HCT116 (cell line): ENCODE measurements around the gene EPSTI1. TPM values are rescaled to one million over a fixed set of nuclear protein-coding genes. Genes with fewer than 3 reads are reported as not detected.

Source experiments
- ATAC-seq: fragments of 200-7000 bp; cut with Tn5 transposase; 2 replicates; pipeline ENCODE4 v1.9.1; 2020; ENCODE audit warnings: mild to moderate bottlenecking, moderate library complexity
- BruUV-seq: library from RNA; stranded (reverse); fragments of 400-500 nt; replicated peaks from 2 replicates; lab custom pipeline; 2021; lab: Mats Ljungman, UMichigan
- CTCF ChIA-PET: fragments of 300-600 bp; sonication (Branson Sonifier 250); formaldehyde crosslinking; loops from one replicate; lab custom pipeline; 2021; ENCODE audit warnings: antibody characterized with exemption; lab: Charles Lee
- POLR2A ChIA-PET: fragments of 300-600, 350-600 bp; sonication (Branson Sonifier 250); formaldehyde crosslinking; loops from one replicate; lab custom pipeline; 2021; ENCODE audit warnings: antibody characterized with exemption; lab: Charles Lee
- RAD21 ChIA-PET, 2 experiments: fragments of 300-600 bp; sonication (Branson Sonifier 250); formaldehyde crosslinking; loops; one replicate each; lab custom pipeline; 2023; ENCODE audit warnings: low total read pairs in 2 of 2; ENCODE audit not compliant: uncharacterized antibody in 2 of 2, unreplicated experiment in 2 of 2, low non-redundant PET in 1 of 2; lab: Charles Lee
- DNase-seq: peaks from one replicate; pipeline ENCODE4 v3.0.0-alpha.2; 2010; ENCODE audit warnings: low read depth, low spot score
- H2AFZ ChIP-seq: fragments of 200-600 bp; shearing (Covaris generic), sonication (generic); 2 replicates; pipeline ENCODE4 v1.6.1; 2017; ENCODE audit warnings: low read depth, mixed run types, mixed read lengths, antibody characterized with exemption, low read length; ENCODE audit not compliant: poor library complexity, severe bottlenecking
- H3K27ac ChIP-seq: 2 replicates; pipeline ENCODE4 v1.5.1; 2012; ENCODE audit warnings: low read depth, low read length
- H3K27me3 ChIP-seq: fragments of 200-600 bp; sonication (generic); 2 replicates; pipeline ENCODE4 v1.6.1; 2016; ENCODE audit warnings: mixed run types, low read length, mixed read lengths; ENCODE audit not compliant: insufficient read depth
- H3K36me3 ChIP-seq, 2 experiments: fragments of 200-500 bp in 1 of 2; fragments of 200-600 bp in 1 of 2; sonication (Bioruptor generic) in 1 of 2; sonication (generic) in 1 of 2; 2 replicates each; pipeline versions ENCODE4 v1.5.1 to v1.6.1; 2014 to 2016; ENCODE audit warnings: low read length in 2 of 2, inconsistent platforms in 1 of 2, mixed read lengths in 1 of 2, mixed run types in 1 of 2; ENCODE audit not compliant: insufficient read depth in 2 of 2, control insufficient read depth in 1 of 2
- H3K4me1 ChIP-seq, 2 experiments: fragments of 200-600 bp in 1 of 2; sonication (generic) in 1 of 2; 2 replicates each; pipeline versions ENCODE4 v1.5.1 to v1.6.1; 2012 to 2017; ENCODE audit warnings: low read length in 2 of 2, inconsistent platforms in 1 of 2, mild to moderate bottlenecking in 1 of 2, mixed read lengths in 1 of 2, mixed run types in 1 of 2, moderate library complexity in 1 of 2; ENCODE audit not compliant: insufficient read depth in 2 of 2, control insufficient read depth in 1 of 2
- H3K4me2 ChIP-seq: fragments of 200-600 bp; sonication (generic); 2 replicates; pipeline ENCODE4 v1.6.1; 2017; ENCODE audit warnings: mixed run types, low read length, mixed read lengths
- H3K4me3 ChIP-seq, 2 experiments: fragments of 200-600 bp in 1 of 2; sonication (generic) in 1 of 2; replicated peaks in 1 of 2; 2 replicates each; pipeline ENCODE4 v1.5.1; 2011 to 2016; ENCODE audit warnings: low read length in 2 of 2, control low read depth in 1 of 2, low read depth in 1 of 2, mild to moderate bottlenecking in 1 of 2, mixed read lengths in 1 of 2, mixed run types in 1 of 2
- H3K79me2 ChIP-seq: fragments of 200-600 bp; sonication (generic); 2 replicates; pipeline ENCODE4 v1.6.1; 2017; ENCODE audit warnings: mild to moderate bottlenecking, mixed run types, low read length, moderate library complexity, mixed read lengths; ENCODE audit not compliant: insufficient read depth
- H3K9ac ChIP-seq: fragments of 200-600 bp; sonication (generic); 2 replicates; pipeline ENCODE4 v1.6.1; 2016; ENCODE audit warnings: low read length, mixed read lengths
- H3K9me2 ChIP-seq: fragments of 200-600 bp; sonication (generic), shearing (Covaris generic); 2 replicates; pipeline ENCODE4 v1.6.1; 2017; ENCODE audit warnings: mixed run types, mild to moderate bottlenecking, moderate library complexity; ENCODE audit not compliant: insufficient read depth
- H3K9me3 ChIP-seq, 2 experiments: fragments of 200-500 bp in 1 of 2; fragments of 200-600 bp in 1 of 2; sonication (Bioruptor generic) in 1 of 2; sonication (generic) in 1 of 2; 2 replicates each; pipeline ENCODE4 v1.6.1; 2014 to 2017; ENCODE audit warnings: low read length in 2 of 2, mixed read lengths in 2 of 2, inconsistent platforms in 1 of 2, low read depth in 1 of 2, mild to moderate bottlenecking in 1 of 2, mixed run types in 1 of 2, moderate library complexity in 1 of 2; ENCODE audit not compliant: control insufficient read depth in 1 of 2, insufficient read depth in 1 of 2
- H4K20me1 ChIP-seq: fragments of 200-600 bp; sonication (generic), shearing (Covaris generic); 2 replicates; pipeline ENCODE4 v1.6.1; 2017; ENCODE audit warnings: mixed run types, mild to moderate bottlenecking, moderate library complexity; ENCODE audit not compliant: insufficient read depth
- ATF3 ChIP-seq: IDR thresholded peaks from 2 replicates; pipeline ENCODE4 v1.6.1; 2012
- CBX3 ChIP-seq: IDR thresholded peaks from 2 replicates; pipeline ENCODE4 v1.6.1; 2012; ENCODE audit warnings: low read depth
- EZH2phosphoT487 ChIP-seq: fragments of 200-600 bp; IDR thresholded peaks from 2 replicates; pipeline ENCODE4 v1.6.1; 2018; ENCODE audit warnings: antibody characterized with exemption, borderline replicate concordance
- FOSL1 ChIP-seq: IDR thresholded peaks from 2 replicates; pipeline ENCODE4 v1.6.1; 2012; ENCODE audit warnings: low read depth
- POLR2A ChIP-seq: IDR thresholded peaks from 2 replicates; pipeline ENCODE4 v1.7.0; 2011; ENCODE audit warnings: borderline replicate concordance; ENCODE audit not compliant: insufficient read depth, insufficient read length; ENCODE audit errors: extremely low read depth
- POLR2AphosphoS5 ChIP-seq: IDR thresholded peaks from 2 replicates; pipeline ENCODE4 v1.6.1; 2011; ENCODE audit warnings: mild to moderate bottlenecking, low read depth, low read length, moderate library complexity
- SIN3A ChIP-seq: IDR thresholded peaks from 2 replicates; pipeline ENCODE4 v1.6.1; 2012; ENCODE audit warnings: low read depth
- ZBTB33 ChIP-seq: IDR thresholded peaks from 2 replicates; pipeline ENCODE4 v1.6.1; 2011; ENCODE audit warnings: mild to moderate bottlenecking, low read length, moderate library complexity; ENCODE audit not compliant: insufficient replicate concordance; ENCODE audit errors: extremely low read depth
- ZNF274 ChIP-seq: fragments of 200-500 bp; sonication (Bioruptor generic); IDR thresholded peaks from 2 replicates; pipeline ENCODE4 v1.6.1; 2014; ENCODE audit warnings: mild to moderate bottlenecking, low read depth, low read length, inconsistent platforms
- intact Hi-C: fragments of 100-400 bp; cut with micrococcal nuclease; formaldehyde crosslinking; loops from 2 replicates; pipeline ENCODE4 v1.10.0; 2022
- total RNA-seq: library from RNA; stranded (reverse); gene quantifications from one replicate; pipeline ENCODE4 v1.2.1, GENCODE V29; 2021; ENCODE audit not compliant: unreplicated experiment
- TF ChIP-seq, protein P1 (sequence below): IDR thresholded peaks from 2 replicates; pipeline ENCODE4 v1.6.1; 2012; ENCODE audit warnings: low read depth

Gene EPSTI1
- total RNA-seq, 1 experiment from 2014 or later, result 0.69 TPM

DNA sequence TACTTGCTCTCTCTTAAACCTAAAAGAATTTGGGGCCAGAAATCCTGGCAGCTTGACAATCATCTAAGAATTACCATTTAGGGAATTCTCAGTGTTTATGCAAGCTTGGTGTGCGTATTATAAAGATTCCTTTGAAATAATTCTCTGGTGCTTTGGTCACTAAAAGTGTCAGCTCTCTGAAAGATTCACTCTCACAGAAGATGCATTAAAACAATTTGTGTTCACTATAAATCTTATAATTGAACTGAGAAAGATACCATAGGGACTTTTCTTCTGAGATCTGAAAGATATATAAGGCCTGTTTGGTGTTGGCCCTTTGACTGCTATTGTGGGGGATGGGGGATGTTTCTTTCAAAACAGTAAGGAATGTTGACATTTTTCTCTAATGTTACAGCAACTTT is 27.3 kb downstream of the EPSTI1 start:
- peaks cover 4 to 9% of the 10 kb centered on the region in 2 experiments; a peak in 3 of 4 replicates for H3K4me1 ChIP-seq
- H3K27me3 ChIP-seq, result no peaks in the 10 kb centered on the region; the same call in 1 of the 2 replicates
- no peaks in the 10 kb centered on the region for H3K9me2 ChIP-seq
- POLR2A ChIA-PET, result no interaction called here
- H3K27ac ChIP-seq, result no peak overlapping the region
- no peak overlapping the region for H2AFZ ChIP-seq
- TF ChIP-seq EZH2phosphoT487 (no peak), POLR2AphosphoS5 (no peak), SIN3A (no peak), FOSL1 (no peak), ZBTB33 (no peak), CBX3 (no peak), ZNF274 (no peak), POLR2A (no peak), ATF3 (no peak)
- TF ChIP-seq, protein P1, sequence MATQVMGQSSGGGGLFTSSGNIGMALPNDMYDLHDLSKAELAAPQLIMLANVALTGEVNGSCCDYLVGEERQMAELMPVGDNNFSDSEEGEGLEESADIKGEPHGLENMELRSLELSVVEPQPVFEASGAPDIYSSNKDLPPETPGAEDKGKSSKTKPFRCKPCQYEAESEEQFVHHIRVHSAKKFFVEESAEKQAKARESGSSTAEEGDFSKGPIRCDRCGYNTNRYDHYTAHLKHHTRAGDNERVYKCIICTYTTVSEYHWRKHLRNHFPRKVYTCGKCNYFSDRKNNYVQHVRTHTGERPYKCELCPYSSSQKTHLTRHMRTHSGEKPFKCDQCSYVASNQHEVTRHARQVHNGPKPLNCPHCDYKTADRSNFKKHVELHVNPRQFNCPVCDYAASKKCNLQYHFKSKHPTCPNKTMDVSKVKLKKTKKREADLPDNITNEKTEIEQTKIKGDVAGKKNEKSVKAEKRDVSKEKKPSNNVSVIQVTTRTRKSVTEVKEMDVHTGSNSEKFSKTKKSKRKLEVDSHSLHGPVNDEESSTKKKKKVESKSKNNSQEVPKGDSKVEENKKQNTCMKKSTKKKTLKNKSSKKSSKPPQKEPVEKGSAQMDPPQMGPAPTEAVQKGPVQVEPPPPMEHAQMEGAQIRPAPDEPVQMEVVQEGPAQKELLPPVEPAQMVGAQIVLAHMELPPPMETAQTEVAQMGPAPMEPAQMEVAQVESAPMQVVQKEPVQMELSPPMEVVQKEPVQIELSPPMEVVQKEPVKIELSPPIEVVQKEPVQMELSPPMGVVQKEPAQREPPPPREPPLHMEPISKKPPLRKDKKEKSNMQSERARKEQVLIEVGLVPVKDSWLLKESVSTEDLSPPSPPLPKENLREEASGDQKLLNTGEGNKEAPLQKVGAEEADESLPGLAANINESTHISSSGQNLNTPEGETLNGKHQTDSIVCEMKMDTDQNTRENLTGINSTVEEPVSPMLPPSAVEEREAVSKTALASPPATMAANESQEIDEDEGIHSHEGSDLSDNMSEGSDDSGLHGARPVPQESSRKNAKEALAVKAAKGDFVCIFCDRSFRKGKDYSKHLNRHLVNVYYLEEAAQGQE, result no peak
- ATAC-seq, result no peak
- CTCF ChIA-PET, result no interaction called here
- BruUV-seq, result no TSS peak
- H3K9ac ChIP-seq, result no peak overlapping the region
- intact Hi-C loops, result loop anchor here (5.0 kb wide), 1 partner anchor 168 kb away; no protein-coding TSS in a partner anchor
- no peaks in the 10 kb centered on the region for H3K79me2 ChIP-seq
- H3K4me3 ChIP-seq, result no peak overlapping the region
- H3K9me3 ChIP-seq, result no peaks in the 10 kb centered on the region
- RAD21 ChIA-PET, result no interaction called here
- DNase-seq, result no peak
- no peaks in the 10 kb centered on the region for H3K36me3 ChIP-seq
- no peak overlapping the region for H3K4me2 ChIP-seq
- no peaks in the 10 kb centered on the region for H4K20me1 ChIP-seq
